Adipose tissue (tissue), 3 donors: Measurements from ENCODE around the gene YIF1A. TPM values are rescaled to one million over a fixed set of nuclear protein-coding genes. Genes with fewer than 3 reads are reported as not detected.
"Not testable (repeated sequence)": the region's sequence is repeated elsewhere in the genome, so short reads cannot be mapped to it uniquely, and the experiment has no call there.

Source experiments
- H3K27ac ChIP-seq: one replicate; pipeline ENCODE4 v1.5.1; 2013; ENCODE audit warnings: low read depth, low read length
- WGBS, 3 donors: extraction: QIAGEN DNeasy Blood & Tissue Kit; methylation state at CpG; one replicate each; pipeline ENCODE4 v1.1.7; 2013; 5-methylcytosine and 5-hydroxymethylcytosine counted together
- polyA plus RNA-seq, 3 donors: library from polyadenylated mRNA; stranded (reverse); fragments of 200-250 nt; gene quantifications; one replicate each; pipeline ENCODE4 v1.2.3, GENCODE V29; 2013
- donor health status: healthy with polysubstance abuse.
- donor health status: Bipolar disorder and iron deficiency.
- donor health status: healthy.

YIF1A gene
- polyA plus RNA-seq, 3 donors: 62.9 to 84.3 (median 78.5) TPM

- H3K27ac ChIP-seq: no peak overlapping the region
- WGBS, 3 donors: 73 to 80% (median 78%) methylated on average over 12 of the region's 12 CpGs
These were observed 24.0 kb downstream of the YIF1A start for GRCh38 chr11:66264914-66265313.

DNA sequence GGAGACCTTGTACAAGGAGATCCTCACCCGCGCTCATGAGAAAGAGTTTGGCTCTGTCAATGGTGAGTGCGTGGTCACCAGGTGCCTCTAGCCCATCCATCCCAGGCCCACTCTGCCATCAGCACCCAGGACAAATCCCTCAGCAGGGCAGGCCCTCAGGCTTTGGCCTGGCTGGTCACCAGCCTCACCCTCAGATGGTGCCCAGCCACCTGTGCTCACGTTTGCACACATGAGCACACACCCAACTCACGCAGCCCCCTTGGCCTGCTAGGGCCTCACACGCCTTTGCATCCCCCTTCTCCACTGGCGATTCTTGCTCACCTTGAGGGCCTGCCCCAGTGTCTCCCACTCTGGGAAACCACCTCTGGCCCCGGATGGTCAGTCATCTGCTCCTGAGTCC is 24.6 kb downstream of the YIF1A start:
- WGBS, 3 donors: 88 to 94% (median 93%) methylated on average over 8 of the region's 8 CpGs
- H3K27ac ChIP-seq: no peak overlapping the region

GRCh38 chr11:66263785-66264184 is 25.2 kb downstream of the YIF1A start:
- WGBS, 3 donors: 92 to 96% (median 95%) methylated on average over 10 of the region's 10 CpGs

GRCh38 chr11:66263231-66263630 is 25.7 kb downstream of the YIF1A start:
- no peak overlapping the region for H3K27ac ChIP-seq
- WGBS, 3 donors: 92 to 100% (median 95%) methylated on average over 2 to 4 of the region's 4 CpGs

More at GRCh38 chr11:66263785-66264184, 25.2 kb downstream of the YIF1A start:
- no peak overlapping the region for H3K27ac ChIP-seq

DNA sequence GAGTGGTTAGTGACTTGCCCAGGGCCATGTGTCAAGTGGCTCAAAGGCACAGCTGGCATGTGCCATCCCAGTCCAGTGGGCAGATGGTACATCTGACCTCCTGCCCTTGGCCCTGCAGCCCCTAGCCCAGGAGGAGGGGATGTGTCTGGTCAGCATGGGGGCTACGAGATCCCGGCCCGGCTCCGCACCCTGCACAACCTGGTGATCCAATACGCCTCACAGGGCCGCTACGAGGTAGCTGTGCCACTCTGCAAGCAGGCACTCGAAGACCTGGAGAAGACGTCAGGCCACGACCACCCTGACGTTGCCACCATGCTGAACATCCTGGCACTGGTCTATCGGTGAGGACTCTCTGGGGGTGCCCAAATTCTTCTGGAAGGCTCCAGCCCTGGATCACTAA is 26.2 kb downstream of the YIF1A start:
- WGBS, 3 donors: 94 to 97% (median 95%) methylated on average over 12 of the region's 12 CpGs
- no peak overlapping the region for H3K27ac ChIP-seq

DNA sequence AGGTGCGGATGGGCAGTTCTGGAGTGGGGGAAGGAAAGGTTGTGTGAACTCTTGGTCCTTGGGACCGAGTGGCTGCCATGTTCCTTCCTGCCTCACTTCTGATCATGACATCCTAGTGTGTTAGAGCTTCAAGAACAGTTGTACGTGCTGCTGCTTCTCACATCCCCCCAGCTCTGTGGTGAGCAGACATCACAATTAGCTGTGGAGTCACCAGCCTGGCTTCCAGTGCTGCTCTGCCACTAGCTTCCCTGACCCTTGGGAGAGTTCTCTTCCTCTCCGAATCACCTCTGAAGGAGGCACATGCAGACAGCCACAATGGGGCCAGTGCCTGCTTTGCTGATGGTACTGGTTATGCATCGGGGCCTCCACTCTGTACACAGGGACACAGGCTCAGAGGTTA is 26.8 kb downstream of the YIF1A start:
- 94 to 96% (median 95%) methylated on average over 5 of the region's 5 CpGs for WGBS, 3 donors
- no peak overlapping the region for H3K27ac ChIP-seq

GRCh38 chr11:66261578-66261977 is 27.4 kb downstream of the YIF1A start:
- H3K27ac ChIP-seq: no peak overlapping the region
- 94% methylated on average over 16 of the region's 16 CpGs for WGBS, 3 donors

GRCh38 chr11:66259956-66260355 is 29.0 kb downstream of the YIF1A start:
- WGBS, 3 donors: 81 to 91% (median 89%) methylated on average over 4 of the region's 4 CpGs
- H3K27ac ChIP-seq: no peak overlapping the region

DNA sequence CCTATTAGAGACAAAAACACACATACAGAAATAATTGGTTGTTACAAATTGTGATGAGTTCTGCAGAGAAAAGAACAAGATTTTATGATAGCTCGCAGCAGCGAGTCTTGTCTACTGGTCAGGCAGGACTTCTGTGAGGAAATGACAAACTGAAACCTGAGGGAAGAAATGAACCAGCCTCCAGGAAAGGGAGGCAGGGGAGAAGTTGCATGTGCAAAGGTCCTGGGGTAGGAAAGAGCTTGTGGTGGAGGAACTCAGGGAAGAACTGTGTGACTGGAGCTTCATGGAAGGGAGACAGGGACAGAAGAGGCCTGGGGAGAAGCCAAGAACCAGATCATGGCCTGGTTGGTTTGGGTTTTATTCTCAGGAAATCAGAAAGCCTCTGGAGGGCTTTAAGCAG is 29.7 kb downstream of the YIF1A start:
- 97 to 98% (median 97%) methylated on average over 2 of the region's 2 CpGs for WGBS, 3 donors

DNA sequence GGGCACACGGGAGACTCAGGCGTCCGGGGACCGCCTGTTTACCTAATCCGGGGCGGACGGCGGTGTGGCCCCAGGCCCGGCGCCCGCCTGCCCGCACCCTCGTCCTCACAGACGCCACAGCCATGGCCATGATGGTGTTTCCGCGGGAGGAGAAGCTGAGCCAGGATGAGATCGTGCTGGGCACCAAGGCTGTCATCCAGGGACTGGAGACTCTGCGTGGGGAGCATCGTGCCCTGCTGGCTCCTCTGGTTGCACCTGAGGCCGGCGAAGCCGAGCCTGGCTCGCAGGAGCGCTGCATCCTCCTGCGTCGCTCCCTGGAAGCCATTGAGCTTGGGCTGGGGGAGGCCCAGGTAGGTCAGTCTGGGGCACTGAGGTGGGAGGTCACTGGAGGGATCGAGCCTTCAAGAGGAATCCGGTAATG is 30.5 kb downstream of the YIF1A start:
- WGBS, 3 donors: 5 to 8% (median 6%) methylated on average over 18 to 28 of the region's 28 CpGs

More for the DNA sequence above, 29.7 kb downstream of the YIF1A start:
- H3K27ac ChIP-seq: no peak overlapping the region

DNA sequence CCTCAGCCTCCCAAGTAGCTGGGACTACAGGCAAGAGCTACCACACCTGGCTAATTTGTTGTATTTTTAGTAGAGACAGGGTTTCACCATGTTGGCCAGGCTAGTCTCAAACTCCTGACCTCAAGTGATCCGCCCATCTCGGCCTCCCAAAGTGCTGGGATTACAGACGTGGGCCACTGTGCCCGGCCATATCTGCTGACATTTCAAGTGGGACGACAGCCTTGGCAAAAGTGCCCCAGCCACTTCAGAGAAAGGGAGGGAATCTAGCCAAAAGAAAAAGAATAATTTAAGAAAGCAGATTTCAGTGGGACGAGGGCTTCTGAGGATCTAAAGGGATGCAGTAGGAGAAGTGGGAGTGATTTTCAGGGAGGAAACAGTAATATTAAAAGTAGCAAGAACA is 35.9 kb downstream of the YIF1A start:
- not testable (repeated sequence) for H3K27ac ChIP-seq

More for the DNA sequence above, 30.5 kb downstream of the YIF1A start:
- no peak overlapping the region for H3K27ac ChIP-seq

GRCh38 chr11:66251809-66252208 is 37.1 kb downstream of the YIF1A start:
- no peak overlapping the region for H3K27ac ChIP-seq
- WGBS, 3 donors: 65 to 88% (median 66%) methylated on average over 7 of the region's 7 CpGs

More for the DNA sequence above, 35.9 kb downstream of the YIF1A start:
- WGBS, 3 donors: 59 to 78% (median 64%) methylated on average over 6 of the region's 6 CpGs

DNA sequence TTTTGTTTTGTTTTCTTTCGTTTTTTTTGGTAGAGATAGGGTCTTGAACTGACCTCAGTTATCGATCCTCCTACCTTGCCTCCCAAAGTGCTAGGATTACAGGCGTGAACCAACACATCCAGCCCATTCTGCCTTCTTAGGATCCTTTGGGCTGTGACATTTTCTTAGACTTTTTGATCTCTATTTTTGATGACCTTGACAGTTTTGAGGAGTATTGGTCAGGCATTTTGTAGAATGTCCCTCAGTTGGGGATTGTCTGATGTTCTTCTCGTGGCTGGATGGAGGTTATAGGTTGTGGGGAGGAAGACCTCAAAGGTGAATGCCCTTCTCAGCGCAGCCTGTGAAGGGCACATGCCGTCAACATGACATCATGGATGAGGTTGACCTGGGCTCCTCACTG is 40.0 kb downstream of the YIF1A start:
- 82 to 95% (median 92%) methylated on average over 6 of the region's 6 CpGs for WGBS, 3 donors
- no peak overlapping the region for H3K27ac ChIP-seq

GRCh38 chr11:66247801-66248200 is 41.1 kb downstream of the YIF1A start:
- WGBS, 3 donors: 79 to 85% (median 81%) methylated on average over 3 of the region's 3 CpGs
- H3K27ac ChIP-seq: no peak overlapping the region

DNA sequence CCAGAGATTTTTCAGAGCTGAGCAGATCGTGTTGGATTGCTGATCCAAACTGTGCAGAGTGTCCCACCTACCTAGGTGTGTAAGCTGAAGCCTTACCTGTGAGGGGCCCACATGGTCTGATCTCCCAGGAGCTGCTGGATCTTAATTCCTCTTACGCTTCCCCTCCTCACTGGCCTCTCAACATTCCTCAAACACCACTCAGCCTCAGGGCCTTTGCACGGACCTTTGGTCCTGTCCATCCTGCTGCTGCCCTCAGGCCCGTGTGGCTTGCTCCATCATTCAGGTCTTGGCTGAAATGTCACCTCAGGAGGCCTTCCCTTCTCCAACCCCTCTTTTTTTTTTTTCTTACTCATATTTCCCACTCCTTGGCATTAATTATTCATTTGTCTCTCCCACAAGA is 41.6 kb downstream of the YIF1A start:
- no peak overlapping the region for H3K27ac ChIP-seq
- WGBS, 3 donors: 91 to 94% (median 91%) methylated on average over 4 of the region's 4 CpGs

DNA sequence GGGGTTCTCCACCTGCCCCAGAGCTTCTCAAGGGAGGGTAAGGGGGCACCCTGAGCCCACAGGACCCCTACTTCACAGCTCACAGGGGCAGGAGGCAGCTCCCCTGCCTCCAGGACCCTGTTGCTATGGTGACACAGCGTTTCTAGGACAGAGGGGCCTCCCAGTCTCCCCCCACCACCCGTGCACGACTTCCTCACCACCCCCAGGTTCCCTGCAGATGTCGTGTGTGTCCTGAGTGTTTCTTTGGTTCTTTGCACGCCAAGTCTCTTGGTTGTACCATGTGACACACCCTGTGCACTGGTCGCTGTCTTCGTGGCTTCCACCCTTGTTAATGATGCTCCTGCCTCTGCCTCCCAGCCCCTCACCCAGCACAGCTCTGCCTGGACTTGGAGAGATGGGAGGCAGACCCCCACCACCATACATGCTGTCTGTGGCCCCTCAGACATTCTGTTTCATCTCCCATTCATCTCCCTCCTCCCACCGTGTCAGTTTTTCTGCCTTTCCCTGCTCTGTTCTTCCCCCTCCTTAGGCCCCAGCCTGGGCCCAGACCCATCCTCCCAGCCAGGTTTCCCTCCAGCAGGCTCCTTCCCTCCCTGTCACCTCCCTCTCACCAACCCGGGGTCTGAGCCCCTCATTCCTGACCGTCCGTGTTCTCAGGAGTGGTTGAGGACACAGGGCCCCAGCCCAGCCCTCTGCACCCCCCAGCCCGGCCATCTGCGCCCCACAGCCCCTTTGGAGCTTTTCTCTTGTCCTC is 45.0 kb downstream of the YIF1A start:
- 77 to 79% (median 78%) methylated on average over 13 of the region's 13 CpGs for WGBS, 3 donors

GRCh38 chr11:66242095-66242765 is 46.7 kb downstream of the YIF1A start:
- no peak overlapping the region for H3K27ac ChIP-seq
- 69 to 73% (median 69%) methylated on average over 14 of the region's 14 CpGs for WGBS, 3 donors

More for the DNA sequence above, 45.0 kb downstream of the YIF1A start:
- H3K27ac ChIP-seq: no peak overlapping the region

DNA sequence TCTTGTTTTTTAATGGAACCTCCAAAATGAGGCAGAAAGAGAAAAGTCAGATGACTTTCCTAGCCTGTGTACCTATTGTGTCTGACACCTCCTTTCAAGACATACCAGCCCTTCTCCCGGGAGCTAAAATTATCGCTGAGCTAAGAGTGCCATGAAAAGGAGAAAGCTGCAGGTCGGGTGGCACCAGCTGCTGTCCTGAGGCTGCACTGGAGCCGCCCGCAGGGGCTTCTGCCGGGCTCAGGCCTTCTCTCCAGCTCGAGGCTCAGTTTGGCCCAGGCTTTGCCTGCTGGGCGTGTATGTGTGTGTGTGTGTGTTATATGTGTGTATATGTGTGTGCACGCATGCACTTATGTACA is 48.2 kb downstream of the YIF1A start:
- no peak overlapping the region for H3K27ac ChIP-seq
- 89 to 94% (median 91%) methylated on average over 9 of the region's 9 CpGs for WGBS, 3 donors

DNA sequence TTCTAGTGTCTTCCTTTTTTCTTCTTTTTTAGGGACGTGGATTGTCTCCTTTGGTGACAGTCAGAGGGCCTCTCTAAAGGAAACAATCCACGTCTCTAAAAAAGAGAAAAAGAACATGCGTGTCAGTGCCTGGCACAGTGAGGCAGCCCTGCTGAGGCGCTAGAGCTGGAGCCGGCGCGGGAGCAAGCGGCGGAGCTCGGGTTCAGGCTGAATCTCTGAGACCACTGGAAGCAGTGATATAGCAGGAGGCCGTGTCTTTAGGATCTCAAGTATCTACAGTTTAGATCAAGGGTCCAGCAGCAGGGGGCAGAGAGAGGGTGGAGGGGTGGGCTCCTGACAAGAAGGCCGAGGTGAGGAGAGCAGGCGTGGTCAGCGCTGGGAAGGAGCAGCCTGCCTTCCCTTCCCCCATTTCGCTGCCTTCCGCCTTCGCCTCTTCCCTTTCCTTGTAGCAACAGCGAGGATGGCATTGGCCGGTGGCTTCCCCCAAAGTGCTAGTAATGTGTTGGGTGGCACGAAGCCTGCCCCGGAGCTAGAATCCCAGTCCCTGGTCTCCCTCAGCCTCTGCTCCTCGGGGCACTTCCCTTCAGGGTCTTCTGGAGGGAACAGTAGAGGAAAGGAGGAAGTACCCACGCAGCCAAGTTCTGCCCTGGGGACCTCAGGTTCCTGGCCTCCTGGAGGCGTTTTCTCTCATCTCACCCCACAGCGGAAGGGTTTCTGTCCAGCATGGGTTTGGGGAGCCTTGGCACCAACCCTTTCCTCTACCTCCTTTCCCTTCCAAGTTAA is 48.8 kb downstream of the YIF1A start:
- H3K27ac ChIP-seq: no peak overlapping the region
- WGBS, 3 donors: 84 to 92% (median 86%) methylated on average over 20 to 25 of the region's 25 CpGs
